Measurements from ENCODE around the gene WFDC5. TPM values are rescaled to one million over a fixed set of nuclear protein-coding genes. Genes with fewer than 3 reads are reported as not detected.

Gene WFDC5
- total and polyA plus RNA-seq, 2 donors (not counting 3 experiments of a cell fraction or from before 2014, with no cell fraction given), result not detected

GRCh38 chr20:45121388-45121787 lies 6.4 kb upstream of the WFDC5 start:
- Histone ChIP-seq H3K9me1 (replicated peaks; ENCODE audit: control insufficient read depth, extremely low read depth, insufficient read depth, low read length) (no peaks in the 10 kb centered on the region), H3K4me3 (replicated peaks in 1 of 3; ENCODE audit: insufficient read depth in 1 of 3, low read depth in 1 of 3, low read length in 3 of 3) (no peak overlapping the region), H3K4me2 (ENCODE audit: insufficient read depth, low read length) (no peak overlapping the region), H3K9me3 (replicated peaks; ENCODE audit: control insufficient read depth, insufficient read depth, low read length) (no peaks in the 10 kb centered on the region), H3K79me2 (ENCODE audit: control insufficient read depth, insufficient read depth, low read length) (no peaks in the 10 kb centered on the region), H3K27me3 (ENCODE audit: control insufficient read depth in 2 of 2, insufficient read depth in 2 of 2, low read length in 2 of 2) (peaks cover 5 to 9% of the 10 kb centered on the region in 2 experiments), H4K20me1 (replicated peaks; ENCODE audit: control insufficient read depth, extremely low read depth, insufficient read depth, low read length) (no peaks in the 10 kb centered on the region), H2AFZ (ENCODE audit: low read depth, low read length) (no peak overlapping the region), H3K27ac (ENCODE audit: insufficient read depth, low read depth, low read length) (no peak overlapping the region), H3K4me1 (ENCODE audit: control insufficient read depth, extremely low read depth, insufficient read depth, low read length) (no peaks in the 10 kb centered on the region), H3K36me3 (ENCODE audit: control insufficient read depth in 2 of 2, extremely low read depth in 1 of 2, insufficient read depth in 2 of 2, low read length in 2 of 2) (no peaks in the 10 kb centered on the region), H3K9ac (replicated peaks; ENCODE audit: extremely low read depth, insufficient read depth, low read length) (no peak overlapping the region)
- no TSS peak for BruUV-seq (replicated peaks)
- TF ChIP-seq FOS (IDR thresholded peaks at IDR 0.05; ENCODE audit: borderline replicate concordance, insufficient read depth, low read length), result no peak
- TF ChIP-seq POLR2AphosphoS5 (IDR thresholded peaks at IDR 0.05; ENCODE audit: insufficient read depth, low read depth, low read length), result no peak
- TF ChIP-seq MYC (IDR thresholded peaks at IDR 0.05; ENCODE audit: low read depth, low read length), result no peak
- TF ChIP-seq JUN (IDR thresholded peaks at IDR 0.05; ENCODE audit: borderline replicate concordance, insufficient read depth, insufficient read length, low read depth), result no peak
- TF ChIP-seq EZH2 (IDR thresholded peaks at IDR 0.05; ENCODE audit: borderline replicate concordance, low read depth, low read length, severe bottlenecking), result no peak
- TF ChIP-seq MAX (IDR thresholded peaks at IDR 0.05; ENCODE audit: insufficient read depth, insufficient read length), result no peak
- TF ChIP-seq, protein P1, sequence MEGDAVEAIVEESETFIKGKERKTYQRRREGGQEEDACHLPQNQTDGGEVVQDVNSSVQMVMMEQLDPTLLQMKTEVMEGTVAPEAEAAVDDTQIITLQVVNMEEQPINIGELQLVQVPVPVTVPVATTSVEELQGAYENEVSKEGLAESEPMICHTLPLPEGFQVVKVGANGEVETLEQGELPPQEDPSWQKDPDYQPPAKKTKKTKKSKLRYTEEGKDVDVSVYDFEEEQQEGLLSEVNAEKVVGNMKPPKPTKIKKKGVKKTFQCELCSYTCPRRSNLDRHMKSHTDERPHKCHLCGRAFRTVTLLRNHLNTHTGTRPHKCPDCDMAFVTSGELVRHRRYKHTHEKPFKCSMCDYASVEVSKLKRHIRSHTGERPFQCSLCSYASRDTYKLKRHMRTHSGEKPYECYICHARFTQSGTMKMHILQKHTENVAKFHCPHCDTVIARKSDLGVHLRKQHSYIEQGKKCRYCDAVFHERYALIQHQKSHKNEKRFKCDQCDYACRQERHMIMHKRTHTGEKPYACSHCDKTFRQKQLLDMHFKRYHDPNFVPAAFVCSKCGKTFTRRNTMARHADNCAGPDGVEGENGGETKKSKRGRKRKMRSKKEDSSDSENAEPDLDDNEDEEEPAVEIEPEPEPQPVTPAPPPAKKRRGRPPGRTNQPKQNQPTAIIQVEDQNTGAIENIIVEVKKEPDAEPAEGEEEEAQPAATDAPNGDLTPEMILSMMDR (IDR thresholded peaks at IDR 0.05; ENCODE audit: extremely low read depth in 1 of 2, insufficient read depth in 1 of 2, low read depth in 1 of 2, low read length in 2 of 2), result no peak
- TF ChIP-seq GATA2 (IDR thresholded peaks at IDR 0.05; ENCODE audit: insufficient read depth, insufficient read length, low read depth, low read length), result no peak
- TF ChIP-seq POLR2A (IDR thresholded peaks at IDR 0.05; ENCODE audit: low read depth, low read length), result no peak
- intact Hi-C loops (cut with micrococcal nuclease) (no loop called here), dilution Hi-C loops (cut with MboI; ENCODE audit: extremely low pct_ligation_motif_present, low sequenced_read_pairs) (no loop called here)
- DNase-seq (ENCODE audit: low read depth, low spot score) (no peak), FAIRE-seq (no peak)
- CTCF ChIA-PET, result interaction anchor here (1.5 to 2.4 kb wide), 2 partner anchors 10 to 170 kb away, joined by 7 to 13 read pairs; no protein-coding TSS in a partner anchor
- POLR2A ChIA-PET, result no interaction called here
